GM19043 (cell line): ENCODE data around the gene TMEM236.
"Not testable (repeated sequence)": the region's sequence is repeated elsewhere in the genome, so short reads cannot be mapped to it uniquely, and the experiment has no call there.

Experiments used
- ATAC-seq: cut with Tn5 transposase; IDR thresholded peaks from one replicate; pipeline ENCODE4 v1.9.1; 2021; ENCODE audit warnings: low read depth; ENCODE audit not compliant: unreplicated experiment

TMEM236 gene

GRCh38 chr10:17751781-17752445 lies at the start of gene TMEM236:
TSS of gene TMEM236 (plus strand) at chr10:17752201. CDS start at chr10:17752296, 95 bp downstream.
- no peak for ATAC-seq

GRCh38 chr10:17703706-17704105 lies 48.3 kb upstream of the TMEM236 start:
- no peak for ATAC-seq

- ATAC-seq: no peak
Measured at GRCh38 chr10:17708821-17709220, 43.2 kb upstream of the TMEM236 start.

GRCh38 chr10:17709492-17709891 lies 42.5 kb upstream of the TMEM236 start:
- no peak for ATAC-seq

GRCh38 chr10:17710181-17710580 lies 41.8 kb upstream of the TMEM236 start:
- ATAC-seq: no peak

GRCh38 chr10:17712053-17712452 lies 39.9 kb upstream of the TMEM236 start:
- ATAC-seq: no peak

- ATAC-seq: no peak
Measured at GRCh38 chr10:17712717-17713471, 39.1 kb upstream of the TMEM236 start.

- no peak for ATAC-seq
Measured at GRCh38 chr10:17713758-17714157, 38.2 kb upstream of the TMEM236 start.

- no peak for ATAC-seq
Measured at GRCh38 chr10:17716161-17716560, 35.8 kb upstream of the TMEM236 start.

GRCh38 chr10:17722317-17723014 lies 29.5 kb upstream of the TMEM236 start:
- not testable (repeated sequence) for ATAC-seq

GRCh38 chr10:17725703-17726102 lies 26.3 kb upstream of the TMEM236 start:
- no peak for ATAC-seq

- ATAC-seq: no peak
Measured at GRCh38 chr10:17729630-17730029, 22.4 kb upstream of the TMEM236 start.

- no peak for ATAC-seq
Measured at GRCh38 chr10:17730667-17731066, 21.3 kb upstream of the TMEM236 start.

- no peak for ATAC-seq
Measured at GRCh38 chr10:17731331-17732020, 20.5 kb upstream of the TMEM236 start.

- no peak for ATAC-seq
Measured at GRCh38 chr10:17733620-17734019, 18.4 kb upstream of the TMEM236 start.

- ATAC-seq: no peak
Measured at GRCh38 chr10:17734432-17735080, 17.4 kb upstream of the TMEM236 start.

GRCh38 chr10:17735166-17735941 lies 16.6 kb upstream of the TMEM236 start:
- ATAC-seq: no peak

GRCh38 chr10:17736223-17736622 lies 15.8 kb upstream of the TMEM236 start:
- ATAC-seq: no peak
